ENCODE results near the gene CFAP300.

DNA sequence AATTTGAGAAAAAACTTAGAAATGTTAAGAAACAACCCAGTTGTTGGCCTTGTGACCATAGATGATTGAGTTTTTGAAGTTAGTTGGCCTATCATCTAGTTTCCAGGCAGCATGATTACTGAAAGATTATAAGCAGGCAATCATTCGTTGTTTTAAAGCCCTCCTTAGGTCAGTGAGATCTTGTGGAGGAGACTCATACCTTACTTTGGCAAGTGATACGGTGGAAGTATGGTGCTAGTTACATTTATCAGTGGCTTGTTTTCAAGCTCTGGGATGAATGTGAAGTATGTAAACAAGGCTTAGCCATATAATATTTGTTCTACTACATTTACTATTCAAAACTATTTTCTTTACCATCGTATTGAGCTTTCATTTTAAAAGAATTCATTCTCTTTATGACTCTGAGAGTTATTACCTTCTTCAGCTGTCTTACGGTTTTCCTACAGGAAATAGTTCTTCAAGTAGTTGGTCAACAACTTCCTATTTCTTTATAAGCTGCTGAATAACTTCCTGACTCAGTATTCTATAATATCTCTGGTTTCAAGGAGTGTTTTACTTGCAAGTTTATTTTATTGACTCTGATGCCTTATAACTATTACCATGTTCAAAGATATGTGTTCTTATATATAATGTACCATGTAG is 70.4 kb downstream of the CFAP300 start:
- TF ChIP-seq CTCF (IDR thresholded peaks at IDR 0.05; ENCODE audit: low read length) (no peak), EZH2 (IDR thresholded peaks at IDR 0.05; ENCODE audit: borderline replicate concordance, low read length) (no peak)
